Coronary artery (tissue), 2 donors: ENCODE results near the gene PXDN.
"Not testable (repeated sequence)": the region's sequence is repeated elsewhere in the genome, so short reads cannot be mapped to it uniquely, and the experiment has no call there.

Experiments used
- DNase-seq: peaks from one replicate; pipeline ENCODE4 v3.0.0-alpha.2; 2017; ENCODE audit warnings: low spot score
- H3K27ac ChIP-seq, 2 donors: fragments of 200-600 bp; sonication (generic); one replicate each; pipeline ENCODE4 v1.5.1; 2016 to 2019
- H3K4me3 ChIP-seq: fragments of 200-600 bp; sonication (generic); 2 replicates; pipeline ENCODE4 v1.5.1; 2016; ENCODE audit warnings: mild to moderate bottlenecking, moderate library complexity
- CTCF ChIP-seq: fragments of 200-600 bp; sonication (generic); IDR thresholded peaks from one replicate; pipeline ENCODE4 v1.5.1; 2019; ENCODE audit warnings: antibody characterized with exemption

PXDN gene

GRCh38 chr2:1781291-1782080 lies 37.2 kb upstream of the PXDN start:
- H3K27ac ChIP-seq: no peak overlapping the region
- DNase-seq: no peak
- TF ChIP-seq CTCF: no peak
- no peak overlapping the region for H3K4me3 ChIP-seq

- DNase-seq: no peak
- no peak for TF ChIP-seq CTCF
- Histone ChIP-seq H3K27ac (no peak overlapping the region), H3K4me3 (no peak overlapping the region)
These were observed 36.4 kb upstream of the PXDN start for GRCh38 chr2:1780693-1781092.

GRCh38 chr2:1780054-1780453 lies 35.7 kb upstream of the PXDN start:
- H3K4me3 ChIP-seq, DNase-seq, H3K27ac ChIP-seq: not testable (repeated sequence)

- Histone ChIP-seq H3K27ac (no peak overlapping the region), H3K4me3 (no peak overlapping the region)
- TF ChIP-seq CTCF: no peak
- DNase-seq: no peak
These were observed 34.3 kb upstream of the PXDN start for GRCh38 chr2:1778566-1778965.

GRCh38 chr2:1777781-1778180 lies 33.5 kb upstream of the PXDN start:
- DNase-seq: no peak
- Histone ChIP-seq H3K27ac (no peak overlapping the region), H3K4me3 (no peak overlapping the region)
- TF ChIP-seq CTCF: no peak

GRCh38 chr2:1777156-1777555 lies 32.8 kb upstream of the PXDN start:
- no peak for TF ChIP-seq CTCF
- Histone ChIP-seq H3K27ac (no peak overlapping the region), H3K4me3 (no peak overlapping the region)
- no peak for DNase-seq

GRCh38 chr2:1775511-1776035 lies 31.3 kb upstream of the PXDN start:
- no peak for TF ChIP-seq CTCF
- no peak overlapping the region for H3K27ac ChIP-seq

More at GRCh38 chr2:1775511-1776035, 31.3 kb upstream of the PXDN start:
- no peak for DNase-seq
- no peak overlapping the region for H3K4me3 ChIP-seq
